ENCODE measurements around the gene COPS3. TPM values are rescaled to one million over a fixed set of nuclear protein-coding genes. Genes with fewer than 3 reads are reported as not detected.

Gene COPS3
- total RNA-seq, 1 experiment from 2014 or later: 182 TPM

Other genes with a start within 250 kb of the COPS3 start
- 193 and 199 TPM in 2 replicates for gene MPRIP, start 238.8 kb downstream of the COPS3 start, total RNA-seq (2014; rRNA removed; shearing (Covaris generic))
- 1.0 and 1.1 TPM in 2 replicates for gene PLD6, start 74.9 kb downstream of the COPS3 start, total RNA-seq (2014; rRNA removed; shearing (Covaris generic))
- 14.3 and 18.6 TPM in 2 replicates for gene FLCN, start 44.1 kb downstream of the COPS3 start, total RNA-seq (2014; rRNA removed; shearing (Covaris generic))
- 0.69 and 0.87 TPM in 2 replicates for gene NT5M, start 22.1 kb upstream of the COPS3 start, total RNA-seq (2014; rRNA removed; shearing (Covaris generic))
- gene MED9, start 195.8 kb upstream of the COPS3 start, total RNA-seq (2014; rRNA removed; shearing (Covaris generic)): 8.6 and 13.1 TPM in 2 replicates
- 0.28 and 1.3 TPM in 2 replicates for gene RASD1, start 215.1 kb upstream of the COPS3 start, total RNA-seq (2014; rRNA removed; shearing (Covaris generic))

Data from SJSA1 (cell line).